ENCODE measurements around the gene ATOX1. TPM values are rescaled to one million over a fixed set of nuclear protein-coding genes. Genes with fewer than 3 reads are reported as not detected.
"Not testable (repeated sequence)": the region's sequence is repeated elsewhere in the genome, so short reads cannot be mapped to it uniquely, and the experiment has no call there.

Gene ATOX1
- total and polyA plus RNA-seq, 11 donors, result 52.1 to 149 (median 71.2) TPM

- DNase-seq (no peak), ATAC-seq (no peak)
- Histone ChIP-seq H3K27ac (no peak overlapping the region), H3K27me3 (no peaks in the 10 kb centered on the region), H3K9me3 (no peaks in the 10 kb centered on the region), H3K36me3 (peaks cover 0 to 65% (median 57%) of the 10 kb centered on the region in 9 donors), H3K4me1 (peaks cover 0 to 31% (median 18%) of the 10 kb centered on the region in 12 donors), H3K4me3 (no peak overlapping the region)
- WGBS, 4 donors, result 77 to 80% (median 78%) methylated on average over 6 of the region's 6 CpGs
- intact Hi-C loops (cut with DNase I), result no loop called here
- no peak for TF ChIP-seq CTCF (IDR thresholded peaks at IDR 0.05)
- TF ChIP-seq POLR2A (IDR thresholded peaks at IDR 0.05), result no peak
Observed at GRCh38 chr5:151787817-151788216, 29.4 kb upstream of the ATOX1 start.

GRCh38 chr5:151786468-151786867 lies 28.0 kb upstream of the ATOX1 start:
- 78 to 83% (median 82%) methylated on average over 4 of the region's 4 CpGs for WGBS, 4 donors
- ATAC-seq (peak in 1 of 4 donors; percentile 26), DNase-seq (no peak)
- intact Hi-C loops (cut with DNase I), result no loop called here
- no peak overlapping the region for H3K27ac ChIP-seq
- no peaks in the 10 kb centered on the region for H3K9me3 ChIP-seq
- peaks cover 0 to 42% (median 26%) of the 10 kb centered on the region in 12 donors for H3K4me1 ChIP-seq
- H3K27me3 ChIP-seq, result no peaks in the 10 kb centered on the region
- peaks cover 0 to 52% (median 44%) of the 10 kb centered on the region in 9 donors for H3K36me3 ChIP-seq
- TF ChIP-seq POLR2A (IDR thresholded peaks at IDR 0.05) (no peak), CTCF (IDR thresholded peaks at IDR 0.05) (no peak)
- H3K4me3 ChIP-seq, result no peak overlapping the region

GRCh38 chr5:151784141-151784540 lies 25.7 kb upstream of the ATOX1 start:
- Histone ChIP-seq H3K27ac (no peak overlapping the region), H3K36me3 (peaks cover 0 to 29% (median 21%) of the 10 kb centered on the region in 9 donors), H3K4me1 (peaks cover 0 to 61% (median 47%) of the 10 kb centered on the region in 12 donors), H3K27me3 (no peaks in the 10 kb centered on the region), H3K4me3 (no peak overlapping the region), H3K9me3 (no peaks in the 10 kb centered on the region)
- ATAC-seq (no peak), DNase-seq (no peak)
- intact Hi-C loops (cut with DNase I), result no loop called here
- TF ChIP-seq CTCF (IDR thresholded peaks at IDR 0.05), result no peak
- no peak for TF ChIP-seq POLR2A (IDR thresholded peaks at IDR 0.05)
- WGBS, 4 donors, result 55 to 62% (median 59%) methylated on average over 3 of the region's 3 CpGs

GRCh38 chr5:151783664-151784063 lies 25.2 kb upstream of the ATOX1 start:
- H3K27me3 ChIP-seq; ATAC-seq; H3K9me3 ChIP-seq; DNase-seq; intact Hi-C loops (cut with DNase I); H3K27ac ChIP-seq; H3K4me3 ChIP-seq: not testable (repeated sequence)
- peaks cover 0 to 28% (median 20%) of the 10 kb centered on the region in 9 donors for H3K36me3 ChIP-seq
- H3K4me1 ChIP-seq, result peaks cover 0 to 65% (median 47%) of the 10 kb centered on the region in 12 donors
- WGBS, 4 donors, result 93 to 96% (median 95%) methylated on average over 16 of the region's 16 CpGs

- 43 to 48% (median 44%) methylated on average over 1 of the region's 1 CpG for WGBS, 4 donors
- peaks cover 2 to 82% (median 68%) of the 10 kb centered on the region in 12 donors for H3K4me1 ChIP-seq
- ATAC-seq, result no peak
Observed at GRCh38 chr5:151781201-151781600, 22.8 kb upstream of the ATOX1 start.

More at GRCh38 chr5:151781201-151781600, 22.8 kb upstream of the ATOX1 start:
- Histone ChIP-seq H3K27ac (no peak overlapping the region), H3K36me3 (peaks cover 0 to 28% (median 6%) of the 10 kb centered on the region in 9 donors), H3K4me3 (no peak overlapping the region), H3K27me3 (no peaks in the 10 kb centered on the region), H3K9me3 (no peaks in the 10 kb centered on the region)
- intact Hi-C loops (cut with DNase I), result no loop called here
- DNase-seq, result no peak
- no peak for TF ChIP-seq CTCF (IDR thresholded peaks at IDR 0.05)
- TF ChIP-seq POLR2A (IDR thresholded peaks at IDR 0.05), result no peak

Data from heart left ventricle (tissue), 16 donors.